Lung microvascular endothelial cell (primary cell): ENCODE measurements around the gene PRKG1. TPM values are rescaled to one million over a fixed set of nuclear protein-coding genes. Genes with fewer than 3 reads are reported as not detected.
"Not testable (repeated sequence)": the region's sequence is repeated elsewhere in the genome, so short reads cannot be mapped to it uniquely, and the experiment has no call there.

ENCODE experiments used
- DNase-seq, 2 donors: peaks; one replicate each; pipeline versions ENCODE4 v3.0.0 to v3.0.0-alpha.2; 2010; ENCODE audit warnings: low read depth in 2 of 2
- total RNA-seq: library from RNA; depleted of rRNA; stranded (reverse); fragments of >200 nt; gene quantifications from 2 replicates; pipeline ENCODE4 v1.2.1, GENCODE V29; 2014

Gene PRKG1
- total RNA-seq, 1 donor from 2014 or later, result 3.6 TPM

GRCh38 chr10:51422311-51423120 is 348.2 kb downstream of the PRKG1 start:
- DNase-seq, result peak; percentile 60 to 83

DNA sequence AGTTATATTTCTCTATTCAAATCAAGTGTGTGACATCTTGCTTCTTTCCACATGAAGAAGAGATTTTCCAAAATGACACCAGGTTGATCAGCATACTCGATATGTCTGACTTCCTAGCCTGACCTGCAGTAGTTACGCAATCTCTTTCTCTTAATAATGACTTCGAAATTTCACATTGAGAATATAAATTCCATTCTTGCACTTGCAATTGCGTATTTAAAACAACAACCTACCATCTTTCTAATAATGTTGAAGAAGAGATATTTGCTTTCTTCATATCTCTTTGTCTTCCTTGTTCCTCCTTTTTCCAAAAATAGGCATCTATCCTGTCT is 348.8 kb downstream of the PRKG1 start:
- DNase-seq, result no peak

DNA sequence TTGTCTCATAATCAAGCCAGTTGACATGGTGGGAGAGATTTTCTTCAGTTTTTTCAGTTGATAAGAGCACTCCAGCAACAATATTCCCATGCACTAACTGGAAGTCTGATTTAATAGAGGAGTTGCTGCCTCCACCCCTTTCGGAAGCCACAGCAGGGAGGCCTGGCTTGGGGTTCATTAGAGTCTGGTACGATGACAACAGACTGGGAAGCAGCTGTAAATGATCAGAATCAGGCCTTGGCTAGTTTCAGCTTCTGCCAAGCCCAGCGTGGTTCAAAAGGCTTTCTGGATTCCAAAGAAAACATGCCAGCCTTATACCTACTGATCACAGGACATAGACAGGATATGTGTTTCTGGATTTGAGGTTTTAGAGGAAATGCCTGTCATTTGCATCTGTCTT is 351.1 kb downstream of the PRKG1 start:
- DNase-seq, result peak; percentile 19 to 74

- no peak for DNase-seq
Observed at GRCh38 chr10:51427758-51428157, 353.5 kb downstream of the PRKG1 start.

DNA sequence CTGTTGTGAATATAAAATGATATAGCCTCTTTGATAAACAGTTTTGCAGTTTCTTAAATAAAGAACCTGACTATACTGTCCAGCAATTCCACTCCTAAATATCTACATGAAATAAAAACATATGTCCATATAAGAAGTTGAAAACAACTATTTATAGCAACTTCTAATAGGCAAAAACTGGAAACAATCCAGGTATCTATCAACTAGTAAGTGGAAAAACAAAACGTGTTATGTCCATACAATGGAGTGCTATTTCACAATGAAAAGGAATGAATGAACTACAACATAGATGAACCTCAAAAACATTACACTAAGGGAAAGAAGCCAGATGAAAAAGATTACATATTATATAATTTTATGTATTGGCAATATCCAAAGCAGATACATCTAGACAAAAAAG is 356.2 kb downstream of the PRKG1 start:
- DNase-seq, result peak in 1 of 2 donors; percentile 85

GRCh38 chr10:51433949-51434475 is 359.7 kb downstream of the PRKG1 start:
- no peak for DNase-seq

DNA sequence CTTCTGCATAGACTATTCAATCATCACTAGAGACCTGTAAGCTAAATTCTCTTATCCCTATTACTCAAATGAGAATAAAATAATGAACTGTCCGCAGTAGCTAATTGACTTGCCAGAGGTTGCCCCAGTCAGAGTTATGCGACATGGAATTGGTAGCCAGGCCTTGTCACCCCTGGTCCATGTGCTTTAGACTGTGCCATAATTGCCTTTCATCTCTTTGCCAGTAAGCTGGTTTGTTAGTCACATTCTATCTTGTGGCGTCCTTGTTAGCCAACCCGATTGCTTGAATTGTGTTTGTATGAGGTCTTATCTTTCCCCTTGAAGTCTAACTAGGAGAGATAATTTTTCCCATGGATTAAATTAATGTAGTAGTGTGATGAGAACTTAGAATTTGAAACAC is 362.5 kb downstream of the PRKG1 start:
- DNase-seq, result no peak

GRCh38 chr10:51439645-51440044 is 365.4 kb downstream of the PRKG1 start:
- no peak for DNase-seq

DNA sequence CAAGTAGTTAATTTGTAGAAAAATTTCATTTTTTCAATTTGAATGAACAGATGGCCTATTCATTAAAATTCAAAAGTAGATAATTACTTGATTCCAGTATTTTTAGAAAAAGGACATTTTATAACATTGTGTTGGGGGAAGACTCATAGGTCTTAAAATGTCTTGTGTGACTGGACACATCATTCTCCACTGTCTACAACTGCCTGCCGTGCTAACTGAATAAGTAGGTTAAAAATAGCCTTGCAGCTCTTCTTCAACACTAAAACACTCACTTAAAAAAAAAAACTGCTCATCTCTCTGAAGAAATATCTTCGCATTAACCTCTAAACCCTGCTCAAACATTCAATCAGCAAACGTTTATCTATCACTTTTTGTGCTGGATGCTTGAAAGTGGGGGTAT is 371.3 kb downstream of the PRKG1 start:
- DNase-seq, result no peak

DNA sequence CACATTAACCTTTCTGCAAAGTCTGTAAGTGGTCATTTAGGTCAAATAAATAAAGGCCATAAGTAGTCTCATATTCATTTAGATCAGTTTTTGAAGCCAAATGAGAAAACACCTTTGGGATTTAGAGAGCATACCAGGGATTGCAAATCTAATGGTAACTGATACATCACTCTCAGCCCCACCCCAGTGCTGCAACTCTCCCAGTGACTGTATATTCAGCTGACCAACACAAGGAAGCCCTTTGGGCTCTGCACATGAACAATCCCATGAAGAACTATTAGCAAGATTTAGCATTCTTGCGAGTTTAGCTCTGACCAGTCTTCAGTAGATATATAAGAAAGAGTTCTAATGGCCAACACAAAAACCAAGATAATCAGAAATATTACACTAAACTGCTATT is 372.8 kb downstream of the PRKG1 start:
- DNase-seq, result no peak

- DNase-seq, result not testable (repeated sequence)
Observed at GRCh38 chr10:51455762-51456161, 381.5 kb downstream of the PRKG1 start.

DNA sequence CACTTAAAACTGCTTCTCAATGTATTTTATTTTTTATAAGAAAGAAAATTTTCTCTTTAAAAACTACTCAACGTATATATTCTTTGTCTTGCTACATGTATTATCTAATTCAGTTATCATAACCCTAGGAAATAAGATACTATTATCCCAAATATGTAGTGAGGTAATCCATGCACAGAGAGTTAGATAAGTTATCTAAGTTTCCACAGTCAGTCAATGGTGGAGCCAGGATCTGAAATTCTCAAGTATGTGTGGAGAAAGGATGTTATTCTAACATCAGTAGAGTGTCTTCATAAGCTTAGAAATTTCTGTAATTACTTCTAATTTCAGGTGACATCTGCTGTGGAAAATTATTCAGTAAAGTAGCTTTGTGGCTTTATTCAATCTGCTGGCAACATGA is 385.2 kb downstream of the PRKG1 start:
- DNase-seq, result no peak

GRCh38 chr10:51462076-51462779 is 387.9 kb downstream of the PRKG1 start:
- no peak for DNase-seq

DNA sequence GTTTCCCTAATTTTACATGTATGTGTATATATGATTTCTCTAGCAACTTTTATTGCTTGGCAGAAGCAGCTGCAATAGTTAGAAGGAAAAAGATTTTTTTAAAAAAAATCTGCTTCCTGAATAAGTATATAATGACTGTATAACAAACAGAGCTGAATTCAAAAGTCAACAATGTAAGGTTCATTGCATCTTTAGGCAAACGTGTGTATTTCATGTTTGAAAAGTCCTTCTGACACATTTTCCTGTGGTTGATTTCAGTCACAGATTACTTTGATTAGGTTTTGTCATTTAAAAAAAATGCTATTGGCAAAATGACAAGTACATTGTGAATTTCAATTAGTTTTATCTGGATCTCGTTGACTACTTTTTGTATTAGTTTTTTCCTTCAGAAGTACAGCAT is 394.1 kb downstream of the PRKG1 start:
- DNase-seq, result no peak

GRCh38 chr10:51469686-51470085 is 395.4 kb downstream of the PRKG1 start:
- DNase-seq, result no peak

- no peak for DNase-seq
Observed at GRCh38 chr10:51471271-51471670, 397.0 kb downstream of the PRKG1 start.

- DNase-seq, result no peak
Observed at GRCh38 chr10:51472154-51472553, 397.9 kb downstream of the PRKG1 start.

DNA sequence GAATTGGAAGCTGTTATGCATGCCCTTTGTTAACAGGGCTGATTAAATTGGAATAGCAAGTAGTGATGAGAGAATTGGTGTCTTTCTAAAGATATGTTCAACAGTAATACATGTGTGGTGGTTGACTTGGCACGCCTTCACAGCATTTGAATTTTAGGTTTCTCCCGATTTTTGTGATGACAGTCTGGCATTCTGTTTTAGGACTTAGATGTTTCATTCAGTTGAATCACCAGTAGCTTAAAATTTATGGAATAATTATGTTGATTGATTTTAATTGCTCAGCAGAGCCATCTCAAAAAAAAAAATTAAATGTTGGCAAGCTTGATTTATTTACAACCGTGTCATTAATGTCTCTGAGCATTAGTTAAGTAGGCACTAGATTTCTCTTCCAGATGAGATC is 405.4 kb downstream of the PRKG1 start:
- DNase-seq, result no peak

- DNase-seq, result no peak
Observed at GRCh38 chr10:51485668-51486067, 411.4 kb downstream of the PRKG1 start.

DNA sequence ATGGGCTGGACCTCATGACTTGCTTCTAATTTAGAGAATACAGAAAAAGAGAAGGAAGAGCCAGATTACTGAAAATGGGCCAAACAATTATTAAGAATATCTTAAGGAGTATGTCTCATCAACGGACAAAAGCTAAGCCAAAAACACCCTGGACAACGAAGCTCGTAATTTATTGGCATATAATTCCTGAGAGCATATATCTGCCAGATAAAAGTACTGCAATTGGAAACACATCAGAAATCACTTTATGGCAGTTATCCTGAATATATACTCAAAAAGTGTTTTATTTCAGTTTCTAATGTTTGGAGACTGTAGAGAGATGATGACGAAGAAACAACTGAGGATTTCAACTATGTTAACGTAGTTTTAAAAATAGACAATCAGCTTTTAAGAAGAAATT is 413.3 kb downstream of the PRKG1 start:
- DNase-seq, result no peak

- DNase-seq, result no peak
Observed at GRCh38 chr10:51488766-51489408, 414.6 kb downstream of the PRKG1 start.

- DNase-seq, result no peak
Observed at GRCh38 chr10:51498424-51498823, 424.1 kb downstream of the PRKG1 start.
